ENCODE measurements around the gene RNF224.

The RNF224 gene

GRCh38 chr9:137215196-137215986, 11.9 kb upstream of the RNF224 start:
- DNase-seq (ENCODE audit: low read depth) = no peak

GRCh38 chr9:137216188-137216965, 10.9 kb upstream of the RNF224 start:
- DNase-seq (ENCODE audit: low read depth) = no peak

GRCh38 chr9:137217276-137218211, 9.8 kb upstream of the RNF224 start:
- DNase-seq (ENCODE audit: low read depth) = no peak

- DNase-seq (ENCODE audit: low read depth) = no peak
These were observed 9.0 kb upstream of the RNF224 start for GRCh38 chr9:137218212-137218753.

- DNase-seq (ENCODE audit: low read depth) = no peak
These were observed 8.5 kb upstream of the RNF224 start for GRCh38 chr9:137218754-137219271.

GRCh38 chr9:137219757-137220316, 7.5 kb upstream of the RNF224 start:
- no peak for DNase-seq (ENCODE audit: low read depth)

GRCh38 chr9:137220317-137221094, 6.8 kb upstream of the RNF224 start:
- no peak for DNase-seq (ENCODE audit: low read depth)

GRCh38 chr9:137221095-137221505, 6.2 kb upstream of the RNF224 start:
- no peak for DNase-seq (ENCODE audit: low read depth)

- DNase-seq (ENCODE audit: low read depth) = no peak
These were observed 5.7 kb upstream of the RNF224 start for GRCh38 chr9:137221506-137222111.

- DNase-seq (ENCODE audit: low read depth) = no peak
These were observed 4.9 kb upstream of the RNF224 start, which contains the start of gene RNF208 for GRCh38 chr9:137222190-137223077. Gene RNF208, minus strand, starts transcription at chr9:137222240. Its CDS starts 1,028 bp downstream, at chr9:137221212.

- DNase-seq (ENCODE audit: low read depth) = peak; percentile 99
These were observed 4.0 kb upstream of the RNF224 start for GRCh38 chr9:137223078-137223970.

- no peak for DNase-seq (ENCODE audit: low read depth)
These were observed 2.2 kb upstream of the RNF224 start, which contains the start of gene CYSRT1 for GRCh38 chr9:137224830-137225694. Gene CYSRT1, plus strand, starts transcription at chr9:137225174. Its CDS starts 448 bp downstream, at chr9:137225622.

GRCh38 chr9:137225699-137226331, 1.5 kb upstream of the RNF224 start:
- DNase-seq (ENCODE audit: low read depth) = no peak

GRCh38 chr9:137226338-137227053, 806 bp upstream of the RNF224 start:
- no peak for DNase-seq (ENCODE audit: low read depth)

- no peak for DNase-seq (ENCODE audit: low read depth)
These were observed 677 bp downstream of the RNF224 start for GRCh38 chr9:137227853-137228505.
